IPS DF 6.9 (cell line): ENCODE data around the gene CTTNBP2.

ENCODE experiments used
- DNase-seq: peaks from one replicate; pipeline ENCODE4 v3.0.0-alpha.2; 2013; ENCODE audit warnings: low read depth, low spot score
- H3K27ac ChIP-seq: one replicate; pipeline ENCODE4 v1.5.1; 2013; ENCODE audit warnings: low read length, control low read depth
- H3K27me3 ChIP-seq: 2 replicates; pipeline ENCODE4 v1.6.1; 2013; ENCODE audit warnings: mild to moderate bottlenecking, low read length; ENCODE audit not compliant: control insufficient read depth, insufficient read depth
- H3K36me3 ChIP-seq: 2 replicates; pipeline ENCODE4 v1.6.1; 2013; ENCODE audit warnings: low read length; ENCODE audit not compliant: control insufficient read depth, insufficient read depth
- H3K4me1 ChIP-seq: 2 replicates; pipeline ENCODE4 v1.6.1; 2013; ENCODE audit warnings: low read length; ENCODE audit not compliant: control insufficient read depth, insufficient read depth
- H3K4me3 ChIP-seq: 2 replicates; pipeline ENCODE4 v1.5.1; 2013; ENCODE audit warnings: mild to moderate bottlenecking, low read length
- H3K9me3 ChIP-seq: 2 replicates; pipeline ENCODE4 v1.6.1; 2013; ENCODE audit warnings: low read length, inconsistent platforms; ENCODE audit not compliant: control insufficient read depth, insufficient read depth
- WGBS: extraction: QIAGEN DNeasy Blood & Tissue Kit; methylation state at CpG from one replicate; pipeline ENCODE4 v1.1.7; 2013; ENCODE audit warnings: mixed read lengths, missing lambda C conversion rate; ENCODE audit not compliant: insufficient read length, insufficient coverage; 5-methylcytosine and 5-hydroxymethylcytosine counted together

Gene CTTNBP2

GRCh38 chr7:117661328-117661727 lies 211.9 kb downstream of the CTTNBP2 start:
- Histone ChIP-seq H3K9me3 (no peaks in the 10 kb centered on the region), H3K27me3 (no peaks in the 10 kb centered on the region), H3K36me3 (no peaks in the 10 kb centered on the region), H3K4me1 (no peaks in the 10 kb centered on the region), H3K27ac (no peak overlapping the region), H3K4me3 (no peak overlapping the region)
- DNase-seq, result no peak
- WGBS, result no CpG with 5 or more reads among the region's 2 CpGs
